HepG2 (cell line): ENCODE measurements around the gene RAD17. TPM values are rescaled to one million over a fixed set of nuclear protein-coding genes. Genes with fewer than 3 reads are reported as not detected.

Source experiments
- DMAP1 ChIP-seq: IDR thresholded peaks from 2 replicates; pipeline ENCODE4 v1.6.1; 2016
- ELF1 ChIP-seq: sonication (generic); formaldehyde crosslinking; IDR thresholded peaks from 2 replicates; pipeline ENCODE4 v1.4.0; 2020; ENCODE audit warnings: missing genetic modification reagents
- HIVEP1 ChIP-seq: sonication (generic); formaldehyde crosslinking; IDR thresholded peaks from 2 replicates; pipeline ENCODE4 v1.4.0; 2020; ENCODE audit warnings: mild to moderate bottlenecking, missing genetic modification reagents
- NFKBIZ ChIP-seq: IDR thresholded peaks from 2 replicates; pipeline ENCODE4 v1.6.1; 2018; ENCODE audit warnings: missing genetic modification reagents, missing compliant biosample characterization
- PRDM15 ChIP-seq: sonication (generic); formaldehyde crosslinking; IDR thresholded peaks from 2 replicates; pipeline ENCODE4 v1.4.0; 2020; ENCODE audit warnings: missing genetic modification reagents
- ZMYM3 ChIP-seq: sonication (generic); formaldehyde crosslinking; IDR thresholded peaks from 2 replicates; pipeline ENCODE4 v1.5.1; 2020; ENCODE audit warnings: mild to moderate bottlenecking, missing genetic modification reagents
- ZNF30 ChIP-seq: sonication (generic); formaldehyde crosslinking; IDR thresholded peaks from 2 replicates; pipeline ENCODE4 v1.5.0; 2020; ENCODE audit warnings: mild to moderate bottlenecking, missing genetic modification reagents
- ZNF576 ChIP-seq: sonication (generic); formaldehyde crosslinking; IDR thresholded peaks from 2 replicates; pipeline ENCODE4 v1.4.0; 2020; ENCODE audit warnings: mild to moderate bottlenecking, missing genetic modification reagents
- ZNF616 ChIP-seq: sonication (generic); formaldehyde crosslinking; IDR thresholded peaks from 2 replicates; pipeline ENCODE4 v1.5.0; 2020; ENCODE audit warnings: low read depth, mild to moderate bottlenecking, missing genetic modification reagents
- polyA plus RNA-seq, 8 experiments: library from polyadenylated mRNA; depleted of rRNA in 3 of 8; stranded (reverse) in 7 of 8; unstranded in 1 of 8; fragments of >200 nt; fragmentation: Illumina TruSeq in 4 of 8; extraction: Trizol in 4 of 8; gene quantifications; 2 replicates each; pipeline versions ENCODE4 v1.2.1 to v1.2.3, GENCODE V29; 2011 to 2016; ENCODE audit warnings: low read depth in 4 of 8, missing spikeins in 1 of 8, mixed read lengths in 1 of 8; ENCODE audit not compliant: insufficient read depth in 1 of 8
- total RNA-seq, 5 experiments: library from RNA; depleted of rRNA; stranded (reverse); fragments of >200 nt; fragmentation: Illumina TruSeq; extraction: Trizol; gene quantifications; 2 replicates each; pipeline ENCODE4 v1.2.3, GENCODE V29; 2016; ENCODE audit warnings: low read depth in 1 of 5
- TF ChIP-seq, protein P1 (sequence below): sonication (generic); formaldehyde crosslinking; IDR thresholded peaks from 2 replicates; pipeline ENCODE4 v1.8.0; 2022; ENCODE audit warnings: missing genetic modification reagents, mild to moderate bottlenecking, borderline replicate concordance
- TF ChIP-seq, protein P2 (sequence below): sonication (generic); formaldehyde crosslinking; IDR thresholded peaks from 2 replicates; pipeline ENCODE4 v1.5.1; 2020; ENCODE audit warnings: mild to moderate bottlenecking, missing genetic modification reagents
- TF ChIP-seq, protein P3 (sequence below): sonication (generic); formaldehyde crosslinking; IDR thresholded peaks from 2 replicates; pipeline ENCODE4 v1.5.1; 2020; ENCODE audit warnings: mild to moderate bottlenecking, missing genetic modification reagents, moderate library complexity
- TF ChIP-seq, protein P4 (sequence below): sonication (generic); formaldehyde crosslinking; IDR thresholded peaks from 2 replicates; pipeline ENCODE4 v1.4.0; 2020; ENCODE audit warnings: mild to moderate bottlenecking, missing genetic modification reagents, borderline replicate concordance

The RAD17 gene
- total and polyA plus RNA-seq, 2 of the 13 experiments (the other 11 are each of a cell fraction or from before 2014, with no cell fraction given): 24.0 to 25.9 TPM

- TF ChIP-seq PRDM15 (CRISPR knock-in tag): no peak
- TF ChIP-seq, protein P1, sequence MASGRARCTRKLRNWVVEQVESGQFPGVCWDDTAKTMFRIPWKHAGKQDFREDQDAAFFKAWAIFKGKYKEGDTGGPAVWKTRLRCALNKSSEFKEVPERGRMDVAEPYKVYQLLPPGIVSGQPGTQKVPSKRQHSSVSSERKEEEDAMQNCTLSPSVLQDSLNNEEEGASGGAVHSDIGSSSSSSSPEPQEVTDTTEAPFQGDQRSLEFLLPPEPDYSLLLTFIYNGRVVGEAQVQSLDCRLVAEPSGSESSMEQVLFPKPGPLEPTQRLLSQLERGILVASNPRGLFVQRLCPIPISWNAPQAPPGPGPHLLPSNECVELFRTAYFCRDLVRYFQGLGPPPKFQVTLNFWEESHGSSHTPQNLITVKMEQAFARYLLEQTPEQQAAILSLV (CRISPR knock-in tag): no peak
- no peak for TF ChIP-seq NFKBIZ (CRISPR knock-in tag)
- no peak for TF ChIP-seq ZMYM3 (CRISPR knock-in tag)
- TF ChIP-seq ELF1 (CRISPR knock-in tag): no peak
- TF ChIP-seq, protein P2, sequence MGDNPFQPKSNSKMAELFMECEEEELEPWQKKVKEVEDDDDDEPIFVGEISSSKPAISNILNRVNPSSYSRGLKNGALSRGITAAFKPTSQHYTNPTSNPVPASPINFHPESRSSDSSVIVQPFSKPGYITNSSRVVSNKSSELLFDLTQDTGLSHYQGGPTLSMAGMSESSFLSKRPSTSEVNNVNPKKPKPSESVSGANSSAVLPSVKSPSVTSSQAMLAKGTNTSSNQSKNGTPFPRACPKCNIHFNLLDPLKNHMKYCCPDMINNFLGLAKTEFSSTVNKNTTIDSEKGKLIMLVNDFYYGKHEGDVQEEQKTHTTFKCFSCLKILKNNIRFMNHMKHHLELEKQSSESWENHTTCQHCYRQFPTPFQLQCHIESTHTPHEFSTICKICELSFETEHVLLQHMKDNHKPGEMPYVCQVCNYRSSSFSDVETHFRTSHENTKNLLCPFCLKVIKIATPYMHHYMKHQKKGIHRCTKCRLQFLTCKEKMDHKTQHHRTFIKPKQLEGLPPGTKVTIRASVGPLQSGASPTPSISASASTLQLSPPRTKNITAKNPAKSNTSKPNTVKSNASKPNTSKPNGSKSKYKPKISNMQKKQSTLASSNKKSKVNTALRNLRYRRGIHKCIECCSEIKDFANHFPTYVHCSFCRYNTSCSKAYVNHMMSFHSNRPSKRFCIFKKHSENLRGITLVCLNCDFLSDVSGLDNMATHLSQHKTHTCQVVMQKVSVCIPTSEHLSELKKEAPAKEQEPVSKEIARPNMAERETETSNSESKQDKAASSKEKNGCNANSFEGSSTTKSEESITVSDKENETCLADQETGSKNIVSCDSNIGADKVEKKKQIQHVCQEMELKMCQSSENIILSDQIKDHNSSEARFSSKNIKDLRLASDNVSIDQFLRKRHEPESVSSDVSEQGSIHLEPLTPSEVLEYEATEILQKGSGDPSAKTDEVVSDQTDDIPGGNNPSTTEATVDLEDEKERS: no peak
- no peak for TF ChIP-seq ZNF576 (CRISPR knock-in tag)
- TF ChIP-seq, protein P3, sequence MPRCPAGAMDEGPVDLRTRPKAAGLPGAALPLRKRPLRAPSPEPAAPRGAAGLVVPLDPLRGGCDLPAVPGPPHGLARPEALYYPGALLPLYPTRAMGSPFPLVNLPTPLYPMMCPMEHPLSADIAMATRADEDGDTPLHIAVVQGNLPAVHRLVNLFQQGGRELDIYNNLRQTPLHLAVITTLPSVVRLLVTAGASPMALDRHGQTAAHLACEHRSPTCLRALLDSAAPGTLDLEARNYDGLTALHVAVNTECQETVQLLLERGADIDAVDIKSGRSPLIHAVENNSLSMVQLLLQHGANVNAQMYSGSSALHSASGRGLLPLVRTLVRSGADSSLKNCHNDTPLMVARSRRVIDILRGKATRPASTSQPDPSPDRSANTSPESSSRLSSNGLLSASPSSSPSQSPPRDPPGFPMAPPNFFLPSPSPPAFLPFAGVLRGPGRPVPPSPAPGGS (CRISPR knock-in tag): no peak
- TF ChIP-seq ZNF616 (CRISPR knock-in tag): no peak
- no peak for TF ChIP-seq ZNF30 (CRISPR knock-in tag)
- TF ChIP-seq, protein P4, sequence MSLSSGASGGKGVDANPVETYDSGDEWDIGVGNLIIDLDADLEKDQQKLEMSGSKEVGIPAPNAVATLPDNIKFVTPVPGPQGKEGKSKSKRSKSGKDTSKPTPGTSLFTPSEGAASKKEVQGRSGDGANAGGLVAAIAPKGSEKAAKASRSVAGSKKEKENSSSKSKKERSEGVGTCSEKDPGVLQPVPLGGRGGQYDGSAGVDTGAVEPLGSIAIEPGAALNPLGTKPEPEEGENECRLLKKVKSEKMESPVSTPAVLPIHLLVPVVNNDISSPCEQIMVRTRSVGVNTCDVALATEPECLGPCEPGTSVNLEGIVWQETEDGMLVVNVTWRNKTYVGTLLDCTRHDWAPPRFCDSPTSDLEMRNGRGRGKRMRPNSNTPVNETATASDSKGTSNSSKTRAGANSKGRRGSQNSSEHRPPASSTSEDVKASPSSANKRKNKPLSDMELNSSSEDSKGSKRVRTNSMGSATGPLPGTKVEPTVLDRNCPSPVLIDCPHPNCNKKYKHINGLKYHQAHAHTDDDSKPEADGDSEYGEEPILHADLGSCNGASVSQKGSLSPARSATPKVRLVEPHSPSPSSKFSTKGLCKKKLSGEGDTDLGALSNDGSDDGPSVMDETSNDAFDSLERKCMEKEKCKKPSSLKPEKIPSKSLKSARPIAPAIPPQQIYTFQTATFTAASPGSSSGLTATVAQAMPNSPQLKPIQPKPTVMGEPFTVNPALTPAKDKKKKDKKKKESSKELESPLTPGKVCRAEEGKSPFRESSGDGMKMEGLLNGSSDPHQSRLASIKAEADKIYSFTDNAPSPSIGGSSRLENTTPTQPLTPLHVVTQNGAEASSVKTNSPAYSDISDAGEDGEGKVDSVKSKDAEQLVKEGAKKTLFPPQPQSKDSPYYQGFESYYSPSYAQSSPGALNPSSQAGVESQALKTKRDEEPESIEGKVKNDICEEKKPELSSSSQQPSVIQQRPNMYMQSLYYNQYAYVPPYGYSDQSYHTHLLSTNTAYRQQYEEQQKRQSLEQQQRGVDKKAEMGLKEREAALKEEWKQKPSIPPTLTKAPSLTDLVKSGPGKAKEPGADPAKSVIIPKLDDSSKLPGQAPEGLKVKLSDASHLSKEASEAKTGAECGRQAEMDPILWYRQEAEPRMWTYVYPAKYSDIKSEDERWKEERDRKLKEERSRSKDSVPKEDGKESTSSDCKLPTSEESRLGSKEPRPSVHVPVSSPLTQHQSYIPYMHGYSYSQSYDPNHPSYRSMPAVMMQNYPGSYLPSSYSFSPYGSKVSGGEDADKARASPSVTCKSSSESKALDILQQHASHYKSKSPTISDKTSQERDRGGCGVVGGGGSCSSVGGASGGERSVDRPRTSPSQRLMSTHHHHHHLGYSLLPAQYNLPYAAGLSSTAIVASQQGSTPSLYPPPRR: no peak
- no peak for TF ChIP-seq HIVEP1 (CRISPR knock-in tag)
- TF ChIP-seq DMAP1 (CRISPR knock-in tag): no peak
These were observed 82.5 kb downstream of the RAD17 start (continued) for GRCh38 chr5:69451941-69452647.
